HT-29 (cell line): ENCODE results near the gene FBXO31. TPM values are rescaled to one million over a fixed set of nuclear protein-coding genes. Genes with fewer than 3 reads are reported as not detected.
"Not testable (repeated sequence)": the region's sequence is repeated elsewhere in the genome, so short reads cannot be mapped to it uniquely, and the experiment has no call there.

ENCODE experiments used
- DNase-seq: peaks from one replicate; pipeline ENCODE4 v3.0.0-alpha.2; 2015; ENCODE audit warnings: low spot score
- total RNA-seq: library from RNA; depleted of rRNA; stranded (reverse); fragments of >200 nt; shearing (Covaris generic); gene quantifications from 2 replicates; pipeline ENCODE4 v1.2.3, GENCODE V29; 2014

The FBXO31 gene
- total RNA-seq, 1 experiment from 2014 or later = 26.6 TPM

- no peak for DNase-seq
These were observed 38.5 kb downstream of the FBXO31 start for GRCh38 chr16:87344931-87345631.

GRCh38 chr16:87344165-87344930 lies 39.2 kb downstream of the FBXO31 start:
- no peak for DNase-seq

DNA sequence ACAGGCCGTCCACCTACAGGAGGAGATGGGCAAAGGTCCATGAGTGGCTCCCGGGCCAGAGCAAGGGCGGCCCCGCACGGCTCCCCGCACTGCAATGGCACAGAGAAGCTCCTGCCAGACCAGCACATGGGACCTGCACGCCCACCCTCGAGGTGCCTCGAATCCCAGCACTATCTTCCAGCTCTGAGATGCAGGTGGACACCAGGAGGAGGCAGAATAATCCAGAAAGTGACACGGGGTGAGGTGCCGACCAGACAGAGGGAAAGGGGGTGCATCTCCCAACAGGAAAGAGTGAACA lies 39.9 kb downstream of the FBXO31 start:
- no peak for DNase-seq

GRCh38 chr16:87342978-87343752 lies 40.4 kb downstream of the FBXO31 start:
- DNase-seq = no peak

- no peak for DNase-seq
These were observed 41.1 kb downstream of the FBXO31 start for GRCh38 chr16:87342504-87342903.

- no peak for DNase-seq
These were observed 43.4 kb downstream of the FBXO31 start for GRCh38 chr16:87340198-87340597.

DNA sequence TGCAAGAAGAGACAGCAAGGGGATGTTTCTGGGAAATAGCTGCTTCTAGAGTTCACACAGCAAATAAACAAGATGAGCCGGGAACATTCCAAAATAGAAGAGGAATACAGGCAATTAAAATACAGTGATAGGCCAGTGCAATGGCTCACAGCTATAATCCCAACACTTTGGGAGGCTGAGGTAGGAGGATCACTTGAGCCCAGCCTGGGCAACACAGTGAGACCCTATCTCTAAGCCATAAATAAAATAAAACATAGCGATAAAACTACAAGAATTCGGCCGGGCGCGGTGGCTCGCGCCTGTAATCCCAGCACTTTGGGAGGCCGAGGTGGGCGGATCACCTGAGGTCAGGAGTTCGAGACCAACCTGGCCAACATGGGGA lies 43.9 kb downstream of the FBXO31 start:
- DNase-seq = not testable (repeated sequence)

DNA sequence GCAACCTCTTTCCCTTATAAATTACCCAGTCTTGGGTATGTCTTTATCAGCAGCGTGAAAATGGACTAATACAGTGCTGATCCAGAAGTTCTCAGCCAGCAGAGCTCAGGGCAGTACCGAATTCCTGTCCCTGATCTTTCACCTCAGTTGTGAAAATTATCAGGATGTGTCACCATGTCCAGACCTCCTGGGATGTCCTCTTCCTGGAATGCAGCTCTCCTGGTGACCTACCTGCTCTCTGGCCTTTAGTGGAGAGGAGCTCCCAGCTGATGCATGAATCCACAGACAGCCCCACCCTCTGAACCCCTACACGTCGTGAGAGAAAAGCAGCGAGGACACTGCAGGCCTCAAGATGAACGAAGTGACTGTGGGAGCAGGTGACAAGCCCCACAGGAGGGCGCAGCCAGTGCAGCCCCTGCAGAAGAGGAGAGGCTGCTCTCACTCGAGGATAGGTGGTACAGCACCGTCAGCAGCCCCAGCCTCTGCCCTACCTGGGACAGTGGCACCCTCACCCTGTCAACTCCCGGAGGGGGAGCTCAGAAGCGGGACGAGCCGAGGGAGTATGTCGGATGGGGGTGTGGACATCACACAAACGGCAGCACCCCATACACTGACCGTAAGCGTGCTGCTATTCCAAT lies 44.4 kb downstream of the FBXO31 start:
- DNase-seq = no peak

DNA sequence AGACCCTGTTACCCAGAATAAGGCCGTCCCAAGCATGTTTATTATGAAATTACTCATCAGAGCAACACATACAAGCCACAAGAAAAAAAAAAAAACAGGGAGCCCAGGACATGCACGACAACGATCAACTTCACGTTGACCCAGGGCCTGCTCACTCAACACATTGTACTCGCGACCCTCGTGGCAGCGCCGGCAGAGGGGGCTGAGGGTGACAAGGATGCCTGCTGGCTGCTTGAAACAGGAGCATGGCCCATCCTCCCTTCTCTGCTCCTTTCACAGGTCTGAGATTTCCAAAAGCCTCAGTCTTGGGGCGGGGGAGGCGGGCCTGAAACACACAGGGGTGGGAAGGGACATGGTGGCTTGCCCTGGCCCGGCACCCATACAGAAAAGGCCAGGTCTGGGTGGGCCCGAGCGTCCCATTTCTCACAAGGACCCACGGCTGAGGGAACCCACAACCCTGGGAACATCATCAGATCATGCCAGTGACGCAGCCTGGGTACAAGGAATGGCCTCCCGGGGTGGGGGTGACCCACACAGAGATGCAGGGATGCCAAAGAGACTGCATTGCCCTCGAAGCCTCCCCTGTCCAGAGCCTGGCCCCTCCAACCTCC lies 45.3 kb downstream of the FBXO31 start:
- DNase-seq = no peak

DNA sequence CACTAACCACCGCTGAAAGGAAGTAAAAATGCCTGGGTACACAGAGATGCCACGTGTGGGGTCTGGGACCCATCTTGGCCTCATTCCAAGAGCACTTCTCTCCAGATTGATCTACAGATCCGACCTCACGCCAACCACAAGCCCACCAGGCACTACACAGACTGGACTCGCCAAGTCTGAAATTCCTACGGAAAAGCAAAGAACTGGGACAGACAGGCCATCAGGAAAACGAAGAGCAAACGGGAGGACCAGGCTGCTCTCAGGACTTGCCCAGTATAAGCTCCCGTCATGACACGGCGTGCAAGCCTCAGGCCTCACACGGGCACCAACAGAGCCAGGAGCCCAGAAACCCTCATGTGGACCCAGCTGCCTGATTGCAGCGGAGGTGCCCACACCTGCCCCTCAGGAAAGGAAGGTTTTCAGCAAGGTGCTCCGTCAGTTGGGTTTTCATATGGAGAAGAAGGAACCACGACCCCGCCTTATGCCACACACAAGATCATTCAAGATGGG lies 46.3 kb downstream of the FBXO31 start:
- no peak for DNase-seq

- DNase-seq = no peak
These were observed 46.9 kb downstream of the FBXO31 start for GRCh38 chr16:87336434-87337240.

GRCh38 chr16:87335625-87336433 lies 47.7 kb downstream of the FBXO31 start:
- no peak for DNase-seq

- DNase-seq = no peak
These were observed 48.6 kb downstream of the FBXO31 start for GRCh38 chr16:87334651-87335624.

DNA sequence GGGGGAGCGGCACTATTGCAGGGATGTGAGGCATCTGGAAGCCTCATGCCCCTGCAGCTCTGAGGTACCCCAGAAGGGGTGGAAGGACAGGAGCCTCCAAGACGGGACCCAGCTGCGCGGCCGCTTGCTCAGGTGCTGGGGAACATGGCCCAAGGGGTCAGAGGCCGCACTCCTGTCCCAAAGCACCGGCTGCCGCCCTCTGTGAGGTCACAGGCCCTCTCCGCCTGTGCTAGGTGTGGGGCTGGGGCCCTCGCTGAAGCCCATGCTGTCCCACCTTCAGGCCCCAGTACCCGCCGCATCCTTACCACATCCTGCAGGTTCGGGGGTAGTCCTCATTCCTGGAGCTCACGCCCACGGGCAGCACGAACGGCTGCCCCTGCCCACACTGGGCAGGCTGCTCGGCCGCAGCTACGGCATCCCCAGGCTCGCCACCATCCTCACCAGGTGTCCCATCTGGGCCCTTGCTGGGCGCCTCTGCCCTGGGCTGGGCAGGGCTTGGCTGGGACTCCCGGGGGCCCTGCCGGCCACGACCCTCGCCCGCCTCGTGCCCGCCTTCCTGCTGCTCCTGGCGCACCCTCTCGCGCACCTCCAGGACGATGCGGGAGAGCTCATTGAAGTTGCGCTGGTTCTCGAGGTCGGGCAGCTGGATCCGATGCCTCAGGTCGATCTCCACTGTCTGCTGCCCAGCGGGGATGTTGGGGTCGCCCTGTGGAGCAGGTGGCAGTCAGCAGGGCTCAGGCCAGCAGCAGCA lies 49.8 kb downstream of the FBXO31 start:
- DNase-seq = no peak

DNA sequence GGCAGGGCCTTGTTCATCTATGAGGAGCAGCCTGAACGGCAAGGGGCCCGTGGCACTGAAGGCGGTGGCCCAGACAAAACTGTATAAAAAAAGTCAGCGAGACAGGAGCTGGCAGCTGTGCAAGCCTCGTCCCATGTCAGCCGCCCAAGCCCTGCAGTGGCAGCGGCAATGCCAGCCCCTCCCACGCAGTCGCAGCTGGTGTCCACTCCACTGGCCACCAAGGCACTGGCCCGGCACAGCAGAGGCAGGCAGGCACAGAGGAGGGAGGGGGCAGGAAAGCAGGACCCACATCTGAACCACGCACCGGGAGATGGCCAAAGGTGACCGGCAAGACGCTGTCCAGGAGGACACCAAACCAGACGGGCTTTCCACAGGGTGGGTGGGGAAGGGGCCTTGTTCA lies 50.5 kb downstream of the FBXO31 start:
- no peak for DNase-seq

DNA sequence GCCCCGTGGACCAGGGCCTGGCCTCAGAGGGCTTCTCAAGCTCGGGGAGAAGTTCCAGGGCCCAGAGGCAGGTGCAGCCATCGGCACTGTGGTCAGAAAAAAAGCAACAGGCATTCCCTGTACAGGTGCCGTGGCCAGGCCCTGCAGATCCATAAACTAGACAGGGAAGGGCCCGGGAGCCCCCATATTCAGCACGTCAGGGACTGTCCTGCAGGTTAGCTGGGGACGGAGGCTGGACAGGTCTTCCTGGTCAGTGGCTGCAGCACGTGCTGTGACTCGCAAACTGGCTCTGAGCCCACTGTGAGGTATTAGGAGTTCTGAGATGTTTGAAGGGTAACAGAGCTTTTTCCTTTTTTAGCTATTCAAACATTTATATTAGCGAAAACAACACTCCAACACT lies 51.4 kb downstream of the FBXO31 start:
- no peak for DNase-seq

DNA sequence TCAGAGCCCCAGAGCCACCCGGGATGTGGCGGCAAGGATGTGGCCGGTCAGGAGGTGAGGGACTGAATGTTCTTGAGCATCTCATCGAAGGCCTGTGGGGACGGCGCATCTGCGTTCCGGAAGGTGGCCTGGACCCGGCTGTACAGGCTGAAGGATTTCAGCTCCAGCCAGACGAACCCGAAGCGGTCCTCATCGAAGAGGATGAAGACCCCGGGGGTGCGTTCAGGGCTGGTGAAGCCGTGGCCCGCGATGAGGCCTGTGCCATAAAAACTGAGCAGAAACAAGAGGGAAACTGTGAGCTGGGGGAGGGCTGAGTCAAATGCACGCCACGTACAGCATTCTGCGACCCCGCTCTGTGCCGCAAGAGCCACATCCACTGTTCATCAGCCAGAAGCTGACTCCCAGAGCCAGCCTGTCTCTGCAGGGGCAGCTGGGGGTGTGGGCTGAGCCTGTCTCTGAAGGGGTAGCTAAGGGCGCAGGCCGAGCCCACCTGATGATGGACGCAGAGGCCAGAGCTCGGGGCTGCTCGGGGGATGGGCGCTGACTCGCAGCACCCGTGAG lies 52.3 kb downstream of the FBXO31 start:
- DNase-seq = no peak

GRCh38 chr16:87330646-87331045 lies 52.9 kb downstream of the FBXO31 start:
- no peak for DNase-seq
